ENCODE results near the gene CYBA.

Gene CYBA

DNA sequence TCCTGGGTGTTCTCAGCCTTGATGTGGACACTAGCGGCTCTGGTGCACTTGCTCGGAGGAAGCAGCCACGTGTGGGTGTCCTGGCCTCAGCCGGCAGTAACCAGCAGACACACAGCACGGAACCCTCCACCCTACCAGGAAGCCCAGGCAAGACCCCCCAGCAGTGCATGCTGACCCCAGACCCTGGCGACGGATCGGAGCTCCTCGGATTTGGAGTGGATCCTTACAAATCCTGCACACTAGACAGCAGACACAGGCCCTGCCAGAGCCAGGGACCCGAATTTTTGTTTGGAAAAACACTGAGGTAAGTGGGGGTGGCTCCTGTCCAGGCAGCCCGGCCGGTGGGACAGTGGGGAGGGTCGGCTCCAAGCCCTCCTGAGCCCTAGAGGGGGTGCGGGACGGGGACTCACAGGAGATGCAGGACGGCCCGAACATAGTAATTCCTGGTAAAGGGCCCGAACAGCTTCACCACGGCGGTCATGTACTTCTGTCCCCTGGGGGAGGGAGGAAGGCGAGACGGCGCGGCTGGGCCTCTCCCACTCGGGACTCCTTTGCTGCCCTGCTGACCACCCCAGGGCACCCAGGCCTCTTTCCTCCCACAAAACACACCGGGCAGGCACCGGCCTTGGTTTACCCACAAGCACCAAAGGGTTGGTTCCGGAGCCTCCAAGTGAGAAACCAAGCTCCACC lies 4.4 kb downstream of the CYBA start:
- no peak for DNase-seq (ENCODE audit: low spot score)

DNA sequence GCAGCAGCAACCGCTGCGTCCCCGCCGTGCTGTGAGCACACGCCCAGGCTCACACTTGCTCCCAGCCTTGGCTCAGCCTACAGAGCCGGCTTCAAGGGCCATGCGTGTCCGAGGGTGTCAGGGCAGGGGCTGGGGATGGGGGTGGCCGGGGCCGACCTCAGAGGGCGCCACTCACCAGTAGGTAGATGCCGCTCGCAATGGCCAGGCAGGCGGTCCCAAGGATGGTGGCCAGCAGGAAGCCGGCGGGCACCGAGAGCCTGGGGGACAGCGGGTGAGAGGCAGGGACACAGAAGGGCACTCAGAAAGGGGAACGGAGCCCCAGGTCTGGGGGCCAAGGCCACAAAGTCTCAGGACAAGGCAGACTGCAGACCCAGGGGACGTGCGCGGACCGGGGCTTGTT lies 4.9 kb downstream of the CYBA start:
- no peak for DNase-seq (ENCODE audit: low spot score)

- no peak for DNase-seq (ENCODE audit: low spot score)
Observed at GRCh38 chr16:88645455-88645854, 5.4 kb downstream of the CYBA start.

GRCh38 chr16:88643644-88643932 lies 7.3 kb downstream of the CYBA start:
- DNase-seq (ENCODE audit: low spot score), result no peak

DNA sequence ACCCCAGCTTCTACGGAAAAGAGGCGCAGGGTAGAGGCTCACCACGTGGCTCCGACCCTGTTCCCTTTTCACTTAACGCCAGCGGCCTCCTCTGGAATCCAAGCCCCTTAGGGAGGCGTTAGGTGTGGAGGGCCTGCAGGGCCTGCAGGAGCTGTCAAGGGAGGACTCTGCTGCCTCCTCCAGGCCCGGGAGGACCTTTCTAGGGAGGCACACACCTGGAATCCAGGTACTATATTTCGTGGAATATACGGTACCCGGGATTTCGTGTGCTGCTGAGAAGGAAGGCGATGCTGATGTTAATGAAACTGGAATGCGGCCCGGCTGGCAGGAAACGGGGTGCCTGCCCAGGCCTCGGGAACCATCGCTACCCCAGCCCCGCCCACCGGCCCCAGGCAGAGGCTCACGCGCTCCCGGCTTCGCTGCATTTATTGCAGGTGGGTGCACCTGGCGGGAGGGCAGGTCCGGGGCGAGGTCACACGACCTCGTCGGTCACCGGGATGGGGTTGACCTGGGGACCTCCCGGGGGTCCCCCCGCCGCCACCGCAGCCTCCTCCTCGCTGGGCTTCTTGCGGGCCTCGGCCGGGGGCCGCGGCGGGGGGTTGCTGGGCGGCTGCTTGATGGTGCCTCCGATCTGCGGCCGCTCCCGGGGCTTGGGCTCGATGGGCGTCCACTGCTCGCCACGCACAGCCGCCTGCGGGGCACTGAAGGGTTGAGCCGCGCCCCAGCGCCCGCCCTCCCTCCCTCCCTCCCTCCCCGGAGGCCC lies 7.8 kb downstream of the CYBA start:
- no peak for DNase-seq (ENCODE audit: low spot score)

GRCh38 chr16:88640498-88641247 lies 10.2 kb downstream of the CYBA start:
- DNase-seq (ENCODE audit: low spot score), result no peak

DNA sequence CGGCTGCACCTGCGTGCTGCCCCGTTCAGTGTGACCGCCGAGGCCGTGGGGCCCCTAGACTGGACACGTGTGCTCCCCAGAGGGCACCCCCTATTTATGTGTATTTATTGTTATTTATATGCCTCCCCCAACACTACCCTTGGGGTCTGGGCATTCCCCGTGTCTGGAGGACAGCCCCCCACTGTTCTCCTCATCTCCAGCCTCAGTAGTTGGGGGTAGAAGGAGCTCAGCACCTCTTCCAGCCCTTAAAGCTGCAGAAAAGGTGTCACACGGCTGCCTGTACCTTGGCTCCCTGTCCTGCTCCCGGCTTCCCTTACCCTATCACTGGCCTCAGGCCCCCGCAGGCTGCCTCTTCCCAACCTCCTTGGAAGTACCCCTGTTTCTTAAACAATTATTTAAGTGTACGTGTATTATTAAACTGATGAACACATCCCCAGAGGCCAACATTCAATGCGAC lies 10.8 kb downstream of the CYBA start:
- DNase-seq (ENCODE audit: low spot score), result no peak

- DNase-seq (ENCODE audit: low spot score), result no peak
Observed at GRCh38 chr16:88639231-88640038, 11.4 kb downstream of the CYBA start.

- DNase-seq (ENCODE audit: low spot score), result no peak
Observed at GRCh38 chr16:88638323-88639230, 12.3 kb downstream of the CYBA start, which contains the start of gene IL17C. Gene IL17C (plus strand): TSS chr16:88638572. CDS start chr16:88638642, 70 bp downstream.

- no peak for DNase-seq (ENCODE audit: low spot score)
Observed at GRCh38 chr16:88636488-88637265, 14.2 kb downstream of the CYBA start.

GRCh38 chr16:88635671-88636319 lies 15.1 kb downstream of the CYBA start:
- DNase-seq (ENCODE audit: low spot score), result no peak

- DNase-seq (ENCODE audit: low spot score), result peak; percentile 30
Observed at GRCh38 chr16:88634994-88635670, 15.7 kb downstream of the CYBA start.

DNA sequence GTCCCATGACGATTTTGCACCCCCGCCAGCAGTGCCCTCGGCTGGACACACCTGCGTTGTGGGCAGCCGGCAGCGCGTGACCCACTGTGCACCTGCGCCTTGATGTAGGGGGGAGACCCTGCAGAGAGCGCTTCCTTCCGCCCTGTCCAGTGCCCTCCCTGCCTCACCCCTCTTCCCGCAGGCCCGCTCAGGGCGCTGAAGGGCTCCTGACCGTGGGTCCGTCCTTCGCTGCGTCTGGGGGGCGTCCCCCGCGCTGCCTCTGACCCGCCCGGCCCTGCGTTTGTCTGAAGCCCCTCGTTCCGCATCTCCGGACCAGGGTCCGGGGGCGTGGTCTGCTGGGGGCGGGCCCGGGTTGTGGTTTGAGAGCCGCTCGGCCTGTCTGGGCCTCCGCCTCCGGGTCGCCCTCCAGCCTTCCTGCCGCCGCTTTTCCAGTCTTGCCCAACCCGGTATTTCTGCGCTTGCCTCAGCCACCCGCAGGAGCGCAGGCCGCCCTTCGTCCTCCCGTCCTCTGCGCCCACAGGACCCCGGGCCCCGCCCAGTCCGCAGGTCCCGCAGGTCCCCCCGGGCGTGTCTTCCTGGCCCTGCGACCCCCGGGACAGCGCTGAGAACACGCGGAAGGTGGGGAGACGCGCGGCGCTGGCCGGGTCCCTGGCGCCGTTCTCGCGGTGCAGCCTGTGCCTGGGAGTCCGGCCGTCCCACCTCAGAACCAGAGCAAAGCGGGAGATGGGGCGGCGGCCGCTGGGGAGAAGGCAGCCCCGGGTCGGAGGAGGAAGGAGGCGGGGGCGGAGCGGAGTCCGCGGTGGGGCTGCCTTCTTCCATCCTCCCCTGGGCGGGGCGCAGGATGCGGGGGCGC lies 16.5 kb downstream of the CYBA start:
- peak; percentile 36 for DNase-seq (ENCODE audit: low spot score)

DNA sequence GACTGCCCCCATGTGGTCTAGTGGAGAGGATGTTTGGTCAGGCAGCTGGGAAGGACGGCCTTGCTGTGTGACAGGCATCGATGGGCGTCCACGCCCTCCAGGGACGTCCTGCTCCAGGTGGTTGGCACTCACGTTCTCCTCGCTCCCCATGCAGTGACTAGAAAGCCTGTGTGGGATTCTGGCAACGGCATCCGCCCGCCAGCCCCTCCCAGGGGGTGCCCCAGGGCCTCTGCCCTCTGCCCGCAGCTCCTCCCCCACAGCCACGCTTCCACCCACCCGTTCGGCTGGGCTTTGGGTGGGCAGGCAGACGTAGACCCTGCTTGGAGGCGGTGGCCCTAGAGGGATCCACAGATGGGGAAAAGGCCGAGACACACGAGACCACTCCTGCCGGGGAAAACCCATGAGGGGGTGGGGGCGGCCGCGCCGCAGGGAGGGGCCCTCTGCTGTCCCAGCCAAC lies 17.1 kb downstream of the CYBA start:
- peak; percentile 50 for DNase-seq (ENCODE audit: low spot score)

- DNase-seq (ENCODE audit: low spot score), result no peak
Observed at GRCh38 chr16:88632587-88632930, 18.3 kb downstream of the CYBA start.

DNA sequence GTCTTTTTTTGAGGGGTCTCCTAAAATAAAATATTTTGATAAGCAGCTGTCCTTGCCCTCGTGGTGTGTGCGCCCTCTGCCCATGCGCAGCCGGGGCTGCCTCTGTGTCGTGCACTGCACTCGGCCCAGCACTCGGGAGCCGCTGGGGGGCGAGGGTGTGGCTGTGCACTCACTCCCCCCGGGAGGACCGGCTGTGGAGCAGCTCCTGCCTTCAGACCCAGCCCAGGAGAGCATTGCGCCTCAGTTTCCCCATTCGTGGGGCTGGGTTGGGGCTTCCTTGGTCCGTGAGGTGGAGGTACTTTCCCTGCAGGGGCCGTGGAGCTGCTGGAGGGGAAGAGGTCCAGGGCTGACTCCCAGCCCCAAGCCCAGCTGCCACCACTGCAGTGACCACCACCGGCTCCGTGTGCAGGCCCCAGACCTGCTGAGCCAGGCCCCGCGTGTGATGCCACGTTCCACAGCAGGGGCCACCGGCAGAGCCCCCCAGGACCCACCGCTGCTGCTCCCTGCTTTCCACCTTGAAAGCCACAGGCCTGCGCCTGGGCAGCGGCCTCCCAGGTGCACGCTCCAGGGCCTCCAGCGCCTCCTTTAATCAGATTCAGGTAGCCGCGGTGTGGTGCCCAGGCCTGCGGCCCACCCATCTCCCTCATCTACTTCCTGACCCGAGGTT lies 18.8 kb downstream of the CYBA start:
- no peak for DNase-seq (ENCODE audit: low spot score)

DNA sequence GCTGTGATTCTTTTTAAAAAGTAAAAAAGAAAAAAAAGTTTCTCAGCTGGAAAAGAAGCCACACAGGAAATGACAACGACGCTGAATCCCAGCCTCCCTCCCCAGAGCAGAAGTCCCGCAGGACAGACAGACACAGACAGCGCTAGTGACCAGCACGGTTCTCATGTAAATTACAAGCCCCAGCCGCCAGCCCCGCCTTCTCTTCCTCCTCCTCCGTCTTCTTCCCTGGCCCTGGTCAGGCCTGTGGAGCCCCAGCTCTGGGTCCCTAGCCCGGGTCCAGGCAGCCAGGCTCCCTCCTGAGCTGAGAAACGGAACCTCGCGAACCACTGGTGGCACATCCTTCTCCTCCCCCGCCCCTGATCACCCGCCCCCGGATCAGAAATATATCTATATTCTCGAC lies 19.5 kb downstream of the CYBA start:
- no peak for DNase-seq (ENCODE audit: low spot score)

DNA sequence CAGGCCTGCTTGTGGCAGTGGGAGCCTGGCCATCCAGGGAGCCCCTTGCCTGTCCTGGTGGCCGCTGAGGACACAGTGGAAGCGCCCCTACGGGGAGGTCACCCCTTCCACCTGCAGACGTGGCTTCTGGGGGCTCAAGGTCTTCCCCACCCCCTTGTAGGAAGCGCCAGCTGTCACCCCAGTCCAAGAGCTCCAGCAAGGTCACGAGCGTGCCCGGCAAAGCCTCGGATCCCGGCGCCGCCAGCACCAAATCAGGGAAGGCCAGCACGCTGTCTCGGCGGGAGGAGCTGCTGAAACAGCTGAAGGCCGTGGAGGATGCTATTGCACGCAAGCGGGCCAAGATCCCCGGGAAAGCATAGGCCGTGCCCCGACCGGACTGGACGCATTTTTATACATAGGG lies 19.9 kb downstream of the CYBA start:
- DNase-seq (ENCODE audit: low spot score), result no peak
